K562 (cell line): Measurements from ENCODE around the gene PKHD1. TPM values are rescaled to one million over a fixed set of nuclear protein-coding genes. Genes with fewer than 3 reads are reported as not detected.

Experiments
- ATAC-seq: fragments of 200-7000 bp; cut with Tn5 transposase; 3 replicates; pipeline ENCODE4 v1.9.1; 2020; ENCODE audit warnings: moderate library complexity
- BruUV-seq: library from RNA; stranded (reverse); fragments of 400-500 nt; replicated peaks from 2 replicates; lab custom pipeline; 2021; lab: Mats Ljungman, UMichigan
- CTCF ChIA-PET: fragments of 300-600 bp; formaldehyde crosslinking; extraction: SDS; loops from one replicate; lab custom pipeline; 2021; ENCODE audit warnings: low intra/inter-chr PET ratio; lab: Yijun Ruan, JAX
- POLR2A ChIA-PET: fragments of 300-600, 350-650 bp; sonication (Branson Sonifier 250); formaldehyde crosslinking; extraction: SDS; loops from one replicate; lab custom pipeline; 2021; ENCODE audit warnings: antibody characterized with exemption, inconsistent platforms; lab: Yijun Ruan, JAX
- DNase-seq, 4 experiments: peaks; one replicate each; pipeline versions ENCODE4 v3.0.0 to v3.0.0-alpha.2; 2011 to 2018; ENCODE audit warnings: low spot score in 3 of 4, mixed read lengths in 3 of 4; ENCODE audit errors: extremely low read depth in 1 of 4
- FAIRE-seq: peaks from 2 replicates; lab custom pipeline; 2011; peaks lifted over from hg19 to GRCh38; lab: Jason Lieb, UNC
- H2AFZ ChIP-seq: 2 replicates; pipeline ENCODE4 v1.6.0; 2011; ENCODE audit warnings: low read depth, low read length, control low read depth, inconsistent platforms
- H3K27ac ChIP-seq: fragments of 200-600 bp; 3 replicates; pipeline ENCODE4 v1.8.0; 2011; ENCODE audit warnings: low read depth, mild to moderate bottlenecking, control low read depth, inconsistent platforms, low read length, moderate library complexity, mixed read lengths; ENCODE audit errors: extremely low read depth
- H3K27me3 ChIP-seq, 2 experiments: fragments of 300-600 bp in 1 of 2; 2 replicates in 1 of 2; 3 replicates in 1 of 2; pipeline versions ENCODE4 v1.6.0 to v1.8.0; 2011; ENCODE audit warnings: inconsistent platforms in 2 of 2, low read length in 2 of 2, mild to moderate bottlenecking in 1 of 2, mixed read lengths in 1 of 2, moderate library complexity in 1 of 2; ENCODE audit not compliant: control insufficient read depth in 2 of 2, insufficient read depth in 2 of 2
- H3K36me3 ChIP-seq: fragments of 300-600 bp; 3 replicates; pipeline ENCODE4 v1.8.0; 2011; ENCODE audit warnings: mild to moderate bottlenecking, low read length, inconsistent platforms; ENCODE audit not compliant: control insufficient read depth, insufficient read depth
- H3K4me1 ChIP-seq, 2 experiments: fragments of 200-600 bp in 1 of 2; replicated peaks in 1 of 2; 2 replicates in 1 of 2; 3 replicates in 1 of 2; pipeline versions ENCODE4 v1.5.1 to v1.8.0; 2011; ENCODE audit warnings: inconsistent platforms in 2 of 2, low read length in 2 of 2, mild to moderate bottlenecking in 1 of 2, mixed read lengths in 1 of 2, moderate library complexity in 1 of 2; ENCODE audit not compliant: control insufficient read depth in 2 of 2, insufficient read depth in 2 of 2
- H3K4me2 ChIP-seq: 2 replicates; pipeline ENCODE4 v1.6.1; 2011; ENCODE audit warnings: low read length, control low read depth, inconsistent platforms, mixed read lengths; ENCODE audit not compliant: insufficient read depth
- H3K4me3 ChIP-seq: fragments of 200-600 bp; sonication (generic), shearing (Covaris generic); 2 replicates; pipeline ENCODE4 v1.5.1; 2016; ENCODE audit warnings: control low read depth, inconsistent platforms
- H3K79me2 ChIP-seq: fragments of 200-600 bp; 3 replicates; pipeline ENCODE4 v1.8.0; 2011; ENCODE audit warnings: low read length, inconsistent platforms; ENCODE audit not compliant: control insufficient read depth, insufficient read depth
- H3K9ac ChIP-seq, 2 experiments: 2 replicates each; pipeline versions ENCODE4 v1.6.0 to v1.6.1; 2011; ENCODE audit warnings: low read depth in 2 of 2, low read length in 2 of 2, control low read depth in 1 of 2, inconsistent platforms in 1 of 2, mild to moderate bottlenecking in 1 of 2, mixed read lengths in 1 of 2; ENCODE audit not compliant: insufficient read depth in 1 of 2
- H3K9me1 ChIP-seq: one replicate; pipeline ENCODE4 v1.6.0; 2011; ENCODE audit warnings: inconsistent platforms, mild to moderate bottlenecking, low read length, moderate library complexity; ENCODE audit not compliant: control insufficient read depth, insufficient read depth
- H3K9me3 ChIP-seq: replicated peaks from 2 replicates; pipeline ENCODE4 v1.5.1; 2011; ENCODE audit warnings: low read depth, low read length, inconsistent platforms; ENCODE audit not compliant: control insufficient read depth, insufficient read depth
- H4K20me1 ChIP-seq: replicated peaks from 2 replicates; pipeline ENCODE4 v1.6.1; 2011; ENCODE audit warnings: low read length, inconsistent platforms, mixed read lengths; ENCODE audit not compliant: control insufficient read depth, insufficient read depth
- BRCA1 ChIP-seq, 2 experiments: fragments of 450-650 bp in 1 of 2; sonication (generic) in 1 of 2; formaldehyde crosslinking in 1 of 2; IDR thresholded peaks; 2 replicates each; pipeline versions ENCODE4 v1.5.0 to v1.6.1; 2017 to 2020; ENCODE audit warnings: mild to moderate bottlenecking in 1 of 2, missing genetic modification reagents in 1 of 2
- ELF1 ChIP-seq: fragments of 200-800 bp; sonication (Bioruptor generic); IDR thresholded peaks from 2 replicates; pipeline ENCODE4 v1.6.1; 2016; ENCODE audit warnings: missing genetic modification characterization, missing compliant biosample characterization
- FOXK2 ChIP-seq, 2 experiments: fragments of 450-650 bp; IDR thresholded peaks in 1 of 2; conservative IDR thresholded peaks in 1 of 2; 2 replicates each; pipeline ENCODE4 v1.6.1; 2016; ENCODE audit warnings: low read depth in 2 of 2, mild to moderate bottlenecking in 1 of 2
- FUS ChIP-seq: fragments of 200-400 bp; formaldehyde crosslinking; optimal IDR thresholded peaks from 2 replicates; pipeline ENCODE3; 2017; ENCODE audit warnings: low read depth, low read length
- HNRNPH1 ChIP-seq: fragments of 200-400 bp; formaldehyde crosslinking; optimal IDR thresholded peaks from 2 replicates; pipeline ENCODE3; 2017; ENCODE audit warnings: low read depth, mild to moderate bottlenecking, low read length, moderate library complexity
- JUND ChIP-seq, 2 experiments: IDR thresholded peaks; 2 replicates in 1 of 2; 3 replicates in 1 of 2; pipeline ENCODE4 v1.6.1; 2011; ENCODE audit warnings: borderline replicate concordance in 2 of 2, low read depth in 2 of 2, low read length in 2 of 2, improper control_type of control experiment in 1 of 2, missing biosample characterization in 1 of 2, missing genetic modification characterization in 1 of 2, missing genetic modification reagents in 1 of 2
- PHB2 ChIP-seq: fragments of 450-650 bp; IDR thresholded peaks from 2 replicates; pipeline ENCODE4 v1.6.1; 2017; ENCODE audit warnings: low read depth
- ZNF146 ChIP-seq: IDR thresholded peaks from one replicate; pipeline ENCODE4 v1.6.1; 2018; ENCODE audit warnings: missing compliant biosample characterization; ENCODE audit not compliant: unreplicated experiment
- ZNF197 ChIP-seq: fragments of 200-800 bp; sonication (Bioruptor generic); IDR thresholded peaks from 2 replicates; pipeline ENCODE4 v1.6.1; 2016; ENCODE audit warnings: low read depth, missing genetic modification characterization, missing compliant biosample characterization
- whole genome bisulfite sequencing: fragments of 100-300 bp; shearing (Covaris generic); methylation state at CpG from one replicate; pipeline ENCODE4 v1.1.6; 2016; ENCODE audit warnings: low coverage, mixed read lengths; ENCODE audit not compliant: insufficient coverage; ENCODE audit errors: missing lambda C conversion rate; 5-methylcytosine and 5-hydroxymethylcytosine counted together
- in situ Hi-C: fragments of 300-500 bp; cut with MboI; formaldehyde crosslinking; loops from 4 replicates; pipeline ENCODE4 v1.15.0; 2018; ENCODE audit warnings: inconsistent platforms, mixed read lengths
- intact Hi-C: fragments of 100-400 bp; cut with micrococcal nuclease; formaldehyde crosslinking; loops from 2 replicates; pipeline ENCODE4 v1.14.2; 2022
- polyA plus RNA-seq, 8 experiments: library from polyadenylated mRNA; depleted of rRNA in 4 of 8; stranded (reverse) in 5 of 8; unstranded in 3 of 8; fragments of >200 nt; fragmentation: Nextera tagmentation in 2 of 8; fragmentation: Illumina TruSeq in 1 of 8; extraction: Ambion mirVana in 2 of 8; extraction: Trizol in 1 of 8; gene quantifications; 2 replicates each; pipeline versions ENCODE4 v1.2.1 to v1.2.3, GENCODE V29; 2011 to 2014; ENCODE audit warnings: inconsistent platforms in 1 of 8, missing spikeins in 1 of 8
- total RNA-seq, 7 experiments: library from RNA; depleted of rRNA in 6 of 7; stranded (reverse); fragments of >200 nt in 6 of 7; fragmentation: Illumina TruSeq in 2 of 7; extraction: Trizol in 2 of 7; gene quantifications; 2 replicates each; pipeline versions ENCODE4 v1.2.1 to v1.2.3, GENCODE V29; 2011 to 2021; ENCODE audit warnings: low replicate concordance in 1 of 7
- TF ChIP-seq, protein P1 (sequence below): sonication (generic); formaldehyde crosslinking; IDR thresholded peaks from 2 replicates; pipeline ENCODE4 v1.8.1; 2023; ENCODE audit warnings: mild to moderate bottlenecking, missing genetic modification reagents
- TF ChIP-seq, protein P2 (sequence below): sonication (generic); formaldehyde crosslinking; IDR thresholded peaks from 2 replicates; pipeline ENCODE4 v1.8.0; 2022; ENCODE audit warnings: mild to moderate bottlenecking, missing genetic modification reagents
- TF ChIP-seq, protein P3 (sequence below): fragments of 450-650 bp; IDR thresholded peaks from 2 replicates; pipeline ENCODE4 v1.6.1; 2017; ENCODE audit warnings: antibody characterized with exemption
- TF ChIP-seq, protein P4 (sequence below): IDR thresholded peaks from 2 replicates; pipeline ENCODE4 v1.6.1; 2011; ENCODE audit not compliant: insufficient read length; ENCODE audit errors: extremely low read depth

Gene PKHD1
- total and polyA plus RNA-seq, 9 of the 15 experiments (the other 6 are each of a cell fraction or from before 2014, with no cell fraction given), result 0.01 to 0.04 (median 0.01) TPM; not detected in 6

DNA sequence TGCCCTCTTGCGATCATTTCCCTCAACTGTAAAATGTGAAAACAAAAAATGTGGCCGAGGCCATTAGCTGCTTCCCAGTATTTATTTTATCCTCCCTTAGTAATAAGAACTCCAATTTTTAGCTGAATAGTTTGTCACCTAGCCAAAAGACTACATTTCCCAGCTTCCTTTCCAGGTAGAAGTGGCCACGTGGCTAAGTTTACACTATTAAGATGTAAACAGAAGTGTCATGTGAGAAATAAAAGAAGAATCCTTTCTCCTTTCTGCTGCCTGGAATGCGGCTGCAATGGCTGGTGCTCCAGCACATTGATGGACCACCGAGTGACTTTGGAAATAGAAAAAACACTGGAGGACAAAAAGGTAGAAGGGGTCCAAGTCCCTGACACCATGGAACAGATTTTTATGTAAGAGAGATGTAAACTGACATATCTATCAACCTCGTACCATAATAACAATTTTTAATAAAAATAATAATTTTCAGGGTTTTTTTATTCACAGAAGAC, 268.8 kb downstream of the PKHD1 start (continued):
- TF ChIP-seq, protein P1, sequence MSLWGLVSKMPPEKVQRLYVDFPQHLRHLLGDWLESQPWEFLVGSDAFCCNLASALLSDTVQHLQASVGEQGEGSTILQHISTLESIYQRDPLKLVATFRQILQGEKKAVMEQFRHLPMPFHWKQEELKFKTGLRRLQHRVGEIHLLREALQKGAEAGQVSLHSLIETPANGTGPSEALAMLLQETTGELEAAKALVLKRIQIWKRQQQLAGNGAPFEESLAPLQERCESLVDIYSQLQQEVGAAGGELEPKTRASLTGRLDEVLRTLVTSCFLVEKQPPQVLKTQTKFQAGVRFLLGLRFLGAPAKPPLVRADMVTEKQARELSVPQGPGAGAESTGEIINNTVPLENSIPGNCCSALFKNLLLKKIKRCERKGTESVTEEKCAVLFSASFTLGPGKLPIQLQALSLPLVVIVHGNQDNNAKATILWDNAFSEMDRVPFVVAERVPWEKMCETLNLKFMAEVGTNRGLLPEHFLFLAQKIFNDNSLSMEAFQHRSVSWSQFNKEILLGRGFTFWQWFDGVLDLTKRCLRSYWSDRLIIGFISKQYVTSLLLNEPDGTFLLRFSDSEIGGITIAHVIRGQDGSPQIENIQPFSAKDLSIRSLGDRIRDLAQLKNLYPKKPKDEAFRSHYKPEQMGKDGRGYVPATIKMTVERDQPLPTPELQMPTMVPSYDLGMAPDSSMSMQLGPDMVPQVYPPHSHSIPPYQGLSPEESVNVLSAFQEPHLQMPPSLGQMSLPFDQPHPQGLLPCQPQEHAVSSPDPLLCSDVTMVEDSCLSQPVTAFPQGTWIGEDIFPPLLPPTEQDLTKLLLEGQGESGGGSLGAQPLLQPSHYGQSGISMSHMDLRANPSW (CRISPR knock-in tag), result no peak
- TF ChIP-seq, all 486 proteins: peak for 0

DNA sequence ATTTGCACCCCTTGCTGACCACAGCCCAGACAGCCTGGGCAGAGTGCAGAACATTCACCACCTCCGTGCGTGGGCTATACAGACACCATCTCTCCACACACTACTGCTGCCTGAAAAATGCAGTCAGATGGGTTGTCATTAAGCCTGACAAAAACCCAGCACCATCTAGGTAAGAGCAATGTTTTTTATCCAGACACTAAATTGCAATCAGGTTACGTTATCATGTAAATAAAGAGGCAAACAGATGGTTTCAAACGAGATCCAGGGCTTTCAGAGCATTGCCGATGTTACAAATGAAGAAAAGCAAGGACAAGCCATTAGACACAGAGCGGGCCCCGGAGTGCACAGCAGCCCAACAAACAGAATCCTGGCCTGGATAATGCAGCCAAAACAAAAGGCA, 269.6 kb downstream of the PKHD1 start:
- no peaks in the 10 kb centered on the region for H3K9me3 ChIP-seq
- no peaks in the 10 kb centered on the region for H3K79me2 ChIP-seq
- DNase-seq (no peak), FAIRE-seq (no peak), ATAC-seq (no peak)
- ChIA-PET CTCF (no interaction called here), POLR2A (interaction anchor here (0.7 kb wide), 1 partner anchor 1687 kb away, joined by 4 read pairs; no protein-coding TSS in a partner anchor)
- H3K27ac ChIP-seq, result no peak overlapping the region
- no peaks in the 10 kb centered on the region for H3K36me3 ChIP-seq
- no TSS peak for BruUV-seq
- H3K27me3 ChIP-seq, result no peaks in the 10 kb centered on the region
- no peak overlapping the region for H3K9ac ChIP-seq
- H4K20me1 ChIP-seq, result no peaks in the 10 kb centered on the region
- no peak overlapping the region for H3K4me3 ChIP-seq
- H3K9me1 ChIP-seq, result no peaks in the 10 kb centered on the region
- H3K4me1 ChIP-seq, result no peaks in the 10 kb centered on the region
- no peak overlapping the region for H2AFZ ChIP-seq
- in situ Hi-C loops (no loop called here), intact Hi-C loops (no loop called here)
- WGBS, result 2% methylated on average over 7 of the region's 7 CpGs
- H3K4me2 ChIP-seq, result no peak overlapping the region
- TF ChIP-seq, protein P2, sequence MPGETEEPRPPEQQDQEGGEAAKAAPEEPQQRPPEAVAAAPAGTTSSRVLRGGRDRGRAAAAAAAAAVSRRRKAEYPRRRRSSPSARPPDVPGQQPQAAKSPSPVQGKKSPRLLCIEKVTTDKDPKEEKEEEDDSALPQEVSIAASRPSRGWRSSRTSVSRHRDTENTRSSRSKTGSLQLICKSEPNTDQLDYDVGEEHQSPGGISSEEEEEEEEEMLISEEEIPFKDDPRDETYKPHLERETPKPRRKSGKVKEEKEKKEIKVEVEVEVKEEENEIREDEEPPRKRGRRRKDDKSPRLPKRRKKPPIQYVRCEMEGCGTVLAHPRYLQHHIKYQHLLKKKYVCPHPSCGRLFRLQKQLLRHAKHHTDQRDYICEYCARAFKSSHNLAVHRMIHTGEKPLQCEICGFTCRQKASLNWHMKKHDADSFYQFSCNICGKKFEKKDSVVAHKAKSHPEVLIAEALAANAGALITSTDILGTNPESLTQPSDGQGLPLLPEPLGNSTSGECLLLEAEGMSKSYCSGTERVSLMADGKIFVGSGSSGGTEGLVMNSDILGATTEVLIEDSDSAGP, result no peak
- TF ChIP-seq ZNF146 (CRISPR knock-in tag) (no peak), JUND (IDR thresholded peaks at IDR 0.05; ENCODE audit: borderline replicate concordance, low read depth, low read length) (no peak), JUND (tag; IDR thresholded peaks at IDR 0.05; ENCODE audit: borderline replicate concordance, low read depth, low read length) (no peak), HNRNPH1 (no peak), FOXK2 (conservative IDR thresholded peaks at IDR 0.05 in 1 of 2, IDR thresholded peaks at IDR 0.05 in 1 of 2; ENCODE audit: low read depth in 2 of 2) (no peak), BRCA1 (IDR thresholded peaks at IDR 0.05) (no peak), BRCA1 (CRISPR knock-in tag; IDR thresholded peaks at IDR 0.05) (no peak), ZNF197 (CRISPR knock-in tag) (no peak), PHB2 (no peak), ELF1 (no peak), FUS (no peak)
- TF ChIP-seq, protein P3, sequence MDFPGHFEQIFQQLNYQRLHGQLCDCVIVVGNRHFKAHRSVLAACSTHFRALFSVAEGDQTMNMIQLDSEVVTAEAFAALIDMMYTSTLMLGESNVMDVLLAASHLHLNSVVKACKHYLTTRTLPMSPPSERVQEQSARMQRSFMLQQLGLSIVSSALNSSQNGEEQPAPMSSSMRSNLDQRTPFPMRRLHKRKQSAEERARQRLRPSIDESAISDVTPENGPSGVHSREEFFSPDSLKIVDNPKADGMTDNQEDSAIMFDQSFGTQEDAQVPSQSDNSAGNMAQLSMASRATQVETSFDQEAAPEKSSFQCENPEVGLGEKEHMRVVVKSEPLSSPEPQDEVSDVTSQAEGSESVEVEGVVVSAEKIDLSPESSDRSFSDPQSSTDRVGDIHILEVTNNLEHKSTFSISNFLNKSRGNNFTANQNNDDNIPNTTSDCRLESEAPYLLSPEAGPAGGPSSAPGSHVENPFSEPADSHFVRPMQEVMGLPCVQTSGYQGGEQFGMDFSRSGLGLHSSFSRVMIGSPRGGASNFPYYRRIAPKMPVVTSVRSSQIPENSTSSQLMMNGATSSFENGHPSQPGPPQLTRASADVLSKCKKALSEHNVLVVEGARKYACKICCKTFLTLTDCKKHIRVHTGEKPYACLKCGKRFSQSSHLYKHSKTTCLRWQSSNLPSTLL, result no peak
- TF ChIP-seq, protein P4, sequence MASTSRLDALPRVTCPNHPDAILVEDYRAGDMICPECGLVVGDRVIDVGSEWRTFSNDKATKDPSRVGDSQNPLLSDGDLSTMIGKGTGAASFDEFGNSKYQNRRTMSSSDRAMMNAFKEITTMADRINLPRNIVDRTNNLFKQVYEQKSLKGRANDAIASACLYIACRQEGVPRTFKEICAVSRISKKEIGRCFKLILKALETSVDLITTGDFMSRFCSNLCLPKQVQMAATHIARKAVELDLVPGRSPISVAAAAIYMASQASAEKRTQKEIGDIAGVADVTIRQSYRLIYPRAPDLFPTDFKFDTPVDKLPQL, result no peak
